Endothelial cell of umbilical vein (primary cell): ENCODE measurements around the gene ISX. TPM values are rescaled to one million over a fixed set of nuclear protein-coding genes. Genes with fewer than 3 reads are reported as not detected.

Experiments
- BruUV-seq: library from RNA; stranded (reverse); fragments of 400-500 nt; replicated peaks from 2 replicates; lab custom pipeline; 2021; lab: Mats Ljungman, UMichigan
- CTCF ChIA-PET: fragments of 300-600, 350-600 bp; sonication (Branson Sonifier 250); formaldehyde crosslinking; loops from one replicate; lab custom pipeline; 2021; ENCODE audit warnings: antibody characterized with exemption, inconsistent platforms; lab: Charles Lee
- POLR2A ChIA-PET: fragments of 300-600, 350-600 bp; sonication (Branson Sonifier 250); formaldehyde crosslinking; loops from one replicate; lab custom pipeline; 2021; ENCODE audit warnings: antibody characterized with exemption, inconsistent platforms; lab: Charles Lee
- DNase-seq: peaks from one replicate; pipeline ENCODE4 v3.0.0-alpha.2; 2011; ENCODE audit warnings: low read depth, low spot score
- FAIRE-seq: peaks from 2 replicates; lab custom pipeline; 2011; peaks lifted over from hg19 to GRCh38; lab: Jason Lieb, UNC
- H2AFZ ChIP-seq: 2 replicates; pipeline ENCODE4 v1.6.0; 2012; ENCODE audit warnings: low read depth, low read length, control low read depth, inconsistent platforms
- H3K27ac ChIP-seq: 2 replicates; pipeline ENCODE4 v1.5.1; 2011; ENCODE audit warnings: low read depth, mild to moderate bottlenecking, control low read depth, low read length, moderate library complexity; ENCODE audit not compliant: insufficient read depth
- H3K27me3 ChIP-seq, 2 experiments: 2 replicates each; pipeline versions ENCODE4 v1.6.0 to v1.6.1; 2011; ENCODE audit warnings: low read length in 2 of 2, mixed read lengths in 1 of 2; ENCODE audit not compliant: control insufficient read depth in 2 of 2, insufficient read depth in 2 of 2
- H3K36me3 ChIP-seq, 2 experiments: 2 replicates in 1 of 2; 3 replicates in 1 of 2; pipeline ENCODE4 v1.5.1; 2011; ENCODE audit warnings: low read length in 2 of 2, mild to moderate bottlenecking in 1 of 2, moderate library complexity in 1 of 2; ENCODE audit not compliant: control insufficient read depth in 2 of 2, insufficient read depth in 2 of 2; ENCODE audit errors: extremely low read depth in 1 of 2
- H3K4me1 ChIP-seq: 3 replicates; pipeline ENCODE4 v1.5.1; 2011; ENCODE audit warnings: mild to moderate bottlenecking, low read length; ENCODE audit not compliant: control insufficient read depth, insufficient read depth; ENCODE audit errors: extremely low read depth
- H3K4me2 ChIP-seq: 2 replicates; pipeline ENCODE4 v1.6.1; 2011; ENCODE audit warnings: low read length, control low read depth, mixed read lengths; ENCODE audit not compliant: insufficient read depth
- H3K4me3 ChIP-seq, 3 experiments: fragments of 200-600 bp in 1 of 3; sonication (generic), shearing (Covaris generic) in 1 of 3; replicated peaks in 1 of 3; 2 replicates each; pipeline ENCODE4 v1.5.1; 2011 to 2016; ENCODE audit warnings: control low read depth in 3 of 3, low read length in 3 of 3, mild to moderate bottlenecking in 2 of 3, inconsistent platforms in 1 of 3, low read depth in 1 of 3, moderate library complexity in 1 of 3; ENCODE audit not compliant: insufficient read depth in 1 of 3
- H3K79me2 ChIP-seq: 2 replicates; pipeline ENCODE4 v1.6.0; 2012; ENCODE audit warnings: low read length, inconsistent platforms; ENCODE audit not compliant: control insufficient read depth, insufficient read depth
- H3K9ac ChIP-seq: replicated peaks from 2 replicates; pipeline ENCODE3; 2011; ENCODE audit warnings: low read length, control low read depth; ENCODE audit not compliant: insufficient read depth; ENCODE audit errors: extremely low read depth
- H3K9me1 ChIP-seq: replicated peaks from 3 replicates; pipeline ENCODE4 v1.6.0; 2011; ENCODE audit warnings: mild to moderate bottlenecking, low read length; ENCODE audit not compliant: control insufficient read depth, insufficient read depth; ENCODE audit errors: extremely low read depth
- H3K9me3 ChIP-seq: replicated peaks from 2 replicates; pipeline ENCODE4 v1.5.1; 2012; ENCODE audit warnings: low read length, inconsistent platforms; ENCODE audit not compliant: control insufficient read depth, insufficient read depth
- H4K20me1 ChIP-seq: replicated peaks from 2 replicates; pipeline ENCODE3; 2011; ENCODE audit warnings: mild to moderate bottlenecking, low read length; ENCODE audit not compliant: control insufficient read depth, insufficient read depth; ENCODE audit errors: extremely low read depth
- CTCF ChIP-seq, 2 donors: IDR thresholded peaks; 1 replicate in 1 of 2; 2 replicates in 1 of 2; pipeline ENCODE4 v1.5.1; 2011; ENCODE audit warnings: low read length in 2 of 2, mild to moderate bottlenecking in 2 of 2, moderate library complexity in 2 of 2, control low read depth in 1 of 2, inconsistent platforms in 1 of 2, low read depth in 1 of 2; ENCODE audit not compliant: insufficient read depth in 1 of 2; ENCODE audit errors: extremely low read depth in 1 of 2
- EZH2 ChIP-seq: IDR thresholded peaks from 2 replicates; pipeline ENCODE4 v1.6.1; 2012; ENCODE audit warnings: borderline replicate concordance, low read depth, mild to moderate bottlenecking, moderate library complexity, low read length, inconsistent platforms; ENCODE audit not compliant: severe bottlenecking
- FOS ChIP-seq: IDR thresholded peaks from 2 replicates; pipeline ENCODE4 v1.6.1; 2011; ENCODE audit warnings: mild to moderate bottlenecking, low read length, moderate library complexity, borderline replicate concordance; ENCODE audit not compliant: insufficient read depth
- GATA2 ChIP-seq: IDR thresholded peaks from 2 replicates; pipeline ENCODE4 v1.7.0; 2011; ENCODE audit warnings: low read depth, mild to moderate bottlenecking, moderate library complexity, mixed read lengths, low read length; ENCODE audit not compliant: insufficient read length, insufficient read depth
- JUN ChIP-seq: IDR thresholded peaks from 2 replicates; pipeline ENCODE4 v1.6.1; 2011; ENCODE audit warnings: borderline replicate concordance, low read depth; ENCODE audit not compliant: insufficient read length, insufficient read depth
- MAX ChIP-seq: IDR thresholded peaks from 2 replicates; pipeline ENCODE4 v1.6.1; 2011; ENCODE audit not compliant: insufficient read depth, insufficient read length
- MYC ChIP-seq: IDR thresholded peaks from one replicate; pipeline ENCODE4 v1.6.1; 2011; ENCODE audit warnings: mild to moderate bottlenecking, low read depth, low read length
- POLR2A ChIP-seq: IDR thresholded peaks from 2 replicates; pipeline ENCODE4 v1.6.1; 2012; ENCODE audit warnings: low read depth, mild to moderate bottlenecking, control low read depth, low read length
- POLR2AphosphoS5 ChIP-seq: IDR thresholded peaks from 2 replicates; pipeline ENCODE4 v1.6.1; 2012; ENCODE audit warnings: low read depth, mild to moderate bottlenecking, control low read depth, low read length, moderate library complexity; ENCODE audit not compliant: insufficient read depth
- dilution Hi-C: fragments of 300-500 bp; cut with MboI; formaldehyde crosslinking; loops from one replicate; pipeline ENCODE4 v1.15.0; 2019; ENCODE audit warnings: low sequenced_read_pairs; ENCODE audit not compliant: extremely low pct_ligation_motif_present
- intact Hi-C: fragments of 100-400 bp; cut with micrococcal nuclease; formaldehyde crosslinking; loops from one replicate; pipeline ENCODE4 v1.10.0; 2022
- polyA plus RNA-seq, 4 experiments: library from polyadenylated mRNA; depleted of rRNA in 3 of 4; stranded (reverse) in 3 of 4; unstranded in 1 of 4; fragments of >200 nt; gene quantifications; 2 replicates each; pipeline versions ENCODE4 v1.2.1 to v1.2.3, GENCODE V29; 2011 to 2012; ENCODE audit warnings: missing spikeins in 1 of 4
- total RNA-seq: library from RNA; stranded (reverse); gene quantifications from 2 replicates; pipeline ENCODE4 v1.2.3, GENCODE V29; 2021

ISX gene
- total and polyA plus RNA-seq, 2 donors (not counting 3 experiments of a cell fraction or from before 2014, with no cell fraction given): not detected

- CTCF ChIA-PET: no interaction called here
- FAIRE-seq (no peak), DNase-seq (no peak)
- H3K9me3 ChIP-seq: peaks cover 2% of the 10 kb centered on the region
- H4K20me1 ChIP-seq: no peaks in the 10 kb centered on the region
- no peak overlapping the region for H3K4me2 ChIP-seq
- dilution Hi-C loops (no loop called here), intact Hi-C loops (no loop called here)
- H3K36me3 ChIP-seq: no peaks in the 10 kb centered on the region
- no peak overlapping the region for H3K9ac ChIP-seq
- no peaks in the 10 kb centered on the region for H3K27me3 ChIP-seq
- no peak overlapping the region for H2AFZ ChIP-seq
- TF ChIP-seq EZH2 (no peak), POLR2AphosphoS5 (no peak), FOS (no peak), JUN (no peak), GATA2 (no peak), MYC (no peak), MAX (no peak), CTCF (IDR thresholded peaks at IDR 0.05; ENCODE audit: extremely low read depth in 1 of 2, insufficient read depth in 1 of 2, low read depth in 1 of 2, low read length in 2 of 2) (no peak), POLR2A (no peak)
- H3K27ac ChIP-seq: no peak overlapping the region
- H3K9me1 ChIP-seq: no peaks in the 10 kb centered on the region
- POLR2A ChIA-PET: no interaction called here
- BruUV-seq: no TSS peak
- H3K4me3 ChIP-seq: no peak overlapping the region
- H3K79me2 ChIP-seq: no peaks in the 10 kb centered on the region
- no peaks in the 10 kb centered on the region for H3K4me1 ChIP-seq
Measured at GRCh38 chr22:35092406-35092805, 26.4 kb downstream of the ISX start.
